Endodermal cell (in vitro differentiated cells): ENCODE data around the gene STPG1. TPM values are rescaled to one million over a fixed set of nuclear protein-coding genes. Genes with fewer than 3 reads are reported as not detected.

Source experiments
- DNase-seq: peaks from one replicate; pipeline ENCODE4 v3.0.0-alpha.2; 2017
- H3K27ac ChIP-seq: 2 replicates; pipeline ENCODE4 v1.5.1; 2013; ENCODE audit warnings: mild to moderate bottlenecking, low read depth, low read length, moderate library complexity
- H3K27me3 ChIP-seq: 2 replicates; pipeline ENCODE4 v1.6.1; 2013; ENCODE audit warnings: mild to moderate bottlenecking, low read length, moderate library complexity; ENCODE audit not compliant: insufficient read depth, control insufficient read depth, poor library complexity, severe bottlenecking
- H3K36me3 ChIP-seq: 2 replicates; pipeline ENCODE4 v1.7.0; 2013; ENCODE audit warnings: mild to moderate bottlenecking, low read length, moderate library complexity; ENCODE audit not compliant: control insufficient read depth, insufficient read depth
- H3K4me1 ChIP-seq: one replicate; pipeline ENCODE4 v1.7.0; 2013; ENCODE audit warnings: low read length; ENCODE audit not compliant: control insufficient read depth, insufficient read depth
- H3K4me3 ChIP-seq: 2 replicates; pipeline ENCODE4 v1.5.1; 2013; ENCODE audit warnings: mild to moderate bottlenecking, low read length, moderate library complexity
- H3K9ac ChIP-seq: 2 replicates; pipeline ENCODE4 v1.6.1; 2013; ENCODE audit warnings: mild to moderate bottlenecking, low read length, moderate library complexity; ENCODE audit not compliant: poor library complexity, severe bottlenecking; ENCODE audit errors: extremely low read depth
- H3K9me3 ChIP-seq: 2 replicates; pipeline ENCODE4 v1.6.1; 2013; ENCODE audit warnings: mild to moderate bottlenecking, low read length, moderate library complexity; ENCODE audit not compliant: control insufficient read depth
- H3K27ac Mint-ChIP-seq: 2 replicates; pipeline ENCODE4 v1.8.0; 2020; ENCODE audit warnings: mixed read lengths
- H3K27me3 Mint-ChIP-seq: 2 replicates; pipeline ENCODE4 v1.8.0; 2021; ENCODE audit warnings: mild to moderate bottlenecking, mixed read lengths; ENCODE audit not compliant: insufficient read depth
- H3K36me3 Mint-ChIP-seq: 2 replicates; pipeline ENCODE4 v1.8.0; 2020; ENCODE audit warnings: low read depth, mixed read lengths
- H3K4me1 Mint-ChIP-seq: 2 replicates; pipeline ENCODE4 v1.8.0; 2020; ENCODE audit warnings: mixed read lengths
- H3K4me3 Mint-ChIP-seq: 2 replicates; pipeline ENCODE4 v1.8.0; 2020; ENCODE audit warnings: mild to moderate bottlenecking, moderate library complexity, mixed read lengths
- H3K9me3 Mint-ChIP-seq: 2 replicates; pipeline ENCODE4 v1.8.0; 2020; ENCODE audit warnings: mild to moderate bottlenecking, mixed read lengths
- WGBS, 2 experiments: methylation state at CpG; one replicate each; pipeline versions ENCODE4 v1.1.5 to v1.1.7; 2013; ENCODE audit warnings: missing lambda C conversion rate in 2 of 2, mixed read lengths in 1 of 2; ENCODE audit not compliant: insufficient coverage in 1 of 2, insufficient read length in 1 of 2; 5-methylcytosine and 5-hydroxymethylcytosine counted together
- total RNA-seq, 2 donors: library from RNA; stranded (reverse); fragmentation: NEBNext Ultra II Directional in 1 of 2; extraction: Animal tissue kit (Norgen Biotek cat#: 25700) in 1 of 2; gene quantifications; 2 replicates in 1 of 2; 3 replicates in 1 of 2; pipeline ENCODE4 v1.2.1, GENCODE V29; 2021
- TF ChIP-seq, protein P1 (sequence below): fragments of 200-600 bp; sonication (generic); conservative IDR thresholded peaks from 2 replicates; pipeline ENCODE4 v1.5.0; 2021; ENCODE audit warnings: antibody characterized with exemption, mild to moderate bottlenecking

Gene STPG1
- total RNA-seq, 2 donors from 2014 or later, result 16.6 to 16.9 TPM

DNA sequence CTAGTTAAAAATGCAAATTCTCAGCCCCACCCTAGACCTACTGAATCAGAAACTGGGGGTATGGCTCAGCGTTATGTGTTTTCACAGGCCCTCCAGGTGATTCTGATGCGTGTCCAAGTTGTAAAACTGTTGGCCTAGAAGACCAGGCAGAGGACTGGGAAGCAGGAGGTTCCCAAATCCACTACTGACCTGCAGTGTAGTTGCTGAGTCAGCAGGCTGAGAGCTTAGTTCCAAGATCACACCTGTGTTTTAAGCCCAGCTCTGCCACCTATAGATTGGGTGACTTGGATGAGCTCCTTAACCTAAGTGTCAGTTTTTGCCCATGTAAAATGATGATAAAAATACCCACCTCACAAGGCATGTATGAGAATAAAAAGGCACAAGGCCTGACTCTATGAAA, 90.3 kb downstream of the STPG1 start:
- H3K4me1 ChIP-seq, result peaks cover 3% of the 10 kb centered on the region
- no peaks in the 10 kb centered on the region for H3K36me3 ChIP-seq
- TF ChIP-seq, protein P1, sequence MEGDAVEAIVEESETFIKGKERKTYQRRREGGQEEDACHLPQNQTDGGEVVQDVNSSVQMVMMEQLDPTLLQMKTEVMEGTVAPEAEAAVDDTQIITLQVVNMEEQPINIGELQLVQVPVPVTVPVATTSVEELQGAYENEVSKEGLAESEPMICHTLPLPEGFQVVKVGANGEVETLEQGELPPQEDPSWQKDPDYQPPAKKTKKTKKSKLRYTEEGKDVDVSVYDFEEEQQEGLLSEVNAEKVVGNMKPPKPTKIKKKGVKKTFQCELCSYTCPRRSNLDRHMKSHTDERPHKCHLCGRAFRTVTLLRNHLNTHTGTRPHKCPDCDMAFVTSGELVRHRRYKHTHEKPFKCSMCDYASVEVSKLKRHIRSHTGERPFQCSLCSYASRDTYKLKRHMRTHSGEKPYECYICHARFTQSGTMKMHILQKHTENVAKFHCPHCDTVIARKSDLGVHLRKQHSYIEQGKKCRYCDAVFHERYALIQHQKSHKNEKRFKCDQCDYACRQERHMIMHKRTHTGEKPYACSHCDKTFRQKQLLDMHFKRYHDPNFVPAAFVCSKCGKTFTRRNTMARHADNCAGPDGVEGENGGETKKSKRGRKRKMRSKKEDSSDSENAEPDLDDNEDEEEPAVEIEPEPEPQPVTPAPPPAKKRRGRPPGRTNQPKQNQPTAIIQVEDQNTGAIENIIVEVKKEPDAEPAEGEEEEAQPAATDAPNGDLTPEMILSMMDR, result no peak
- 81 to 100% methylated on average over 2 of the region's 2 CpGs for WGBS, 2 experiments
- Mint-ChIP-seq H3K4me1 (peaks cover 41% of the 10 kb centered on the region), H3K9me3 (no peaks in the 10 kb centered on the region), H3K4me3 (no peak overlapping the region), H3K27ac (no peak overlapping the region), H3K27me3 (peaks cover 45% of the 10 kb centered on the region), H3K36me3 (no peaks in the 10 kb centered on the region)
- peaks cover 44% of the 10 kb centered on the region for H3K27me3 ChIP-seq
- H3K9me3 ChIP-seq, result no peaks in the 10 kb centered on the region
- H3K4me3 ChIP-seq, result no peak overlapping the region
- H3K27ac ChIP-seq, result no peak overlapping the region
- H3K9ac ChIP-seq, result no peak overlapping the region
- DNase-seq, result no peak

DNA sequence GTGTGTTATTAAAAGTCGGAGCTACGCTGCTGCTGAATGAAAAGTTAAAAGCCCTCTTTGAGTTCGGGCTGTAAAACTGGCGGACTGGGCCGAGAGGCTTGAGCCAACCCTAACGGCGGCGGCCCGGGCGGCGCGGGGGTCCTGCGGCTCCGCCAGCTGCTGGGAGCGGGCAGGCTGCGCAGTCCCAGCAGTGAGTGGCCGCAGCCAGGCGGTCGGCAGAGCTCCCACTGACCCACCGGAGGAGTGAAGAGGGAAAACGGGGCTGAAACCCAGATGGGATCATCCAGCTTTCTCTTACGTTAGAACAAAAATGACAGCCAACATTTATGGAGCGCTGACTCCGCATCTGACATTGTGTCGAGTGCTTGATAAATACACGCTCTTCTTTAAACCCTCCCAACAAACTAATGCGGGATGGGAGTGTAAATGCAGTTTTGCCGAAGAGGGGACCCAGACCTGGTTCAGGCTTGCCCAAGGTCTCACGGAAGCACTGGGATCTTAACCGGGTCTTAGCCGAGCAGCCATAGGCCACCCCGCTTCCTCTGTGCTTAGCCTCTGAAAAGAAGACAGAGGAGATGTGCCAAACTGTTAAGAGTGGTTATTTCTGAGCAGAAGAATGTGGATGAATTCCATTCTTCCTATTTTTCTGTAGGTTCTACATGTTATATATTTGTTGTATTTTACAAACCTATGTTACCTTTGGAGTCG, 91.0 kb downstream of the STPG1 start:
- Mint-ChIP-seq H3K4me3 (peak overlapping the region; percentile 69), H3K27me3 (peaks cover 45% of the 10 kb centered on the region), H3K36me3 (no peaks in the 10 kb centered on the region), H3K9me3 (no peaks in the 10 kb centered on the region), H3K27ac (peak overlapping the region; percentile 86), H3K4me1 (peaks cover 46% of the 10 kb centered on the region)
- H3K9me3 ChIP-seq, result no peaks in the 10 kb centered on the region
- H3K27ac ChIP-seq, result no peak overlapping the region
- H3K9ac ChIP-seq, result no peak overlapping the region
- peak overlapping the region; percentile 67 for H3K4me3 ChIP-seq
- no peaks in the 10 kb centered on the region for H3K36me3 ChIP-seq
- no peak for DNase-seq
- H3K27me3 ChIP-seq, result peaks cover 44% of the 10 kb centered on the region
- peaks cover 3% of the 10 kb centered on the region for H3K4me1 ChIP-seq
- TF ChIP-seq, protein P1, result peak; percentile 2
- 24 to 28% methylated on average over 22 to 33 of the region's 33 CpGs for WGBS, 2 experiments

DNA sequence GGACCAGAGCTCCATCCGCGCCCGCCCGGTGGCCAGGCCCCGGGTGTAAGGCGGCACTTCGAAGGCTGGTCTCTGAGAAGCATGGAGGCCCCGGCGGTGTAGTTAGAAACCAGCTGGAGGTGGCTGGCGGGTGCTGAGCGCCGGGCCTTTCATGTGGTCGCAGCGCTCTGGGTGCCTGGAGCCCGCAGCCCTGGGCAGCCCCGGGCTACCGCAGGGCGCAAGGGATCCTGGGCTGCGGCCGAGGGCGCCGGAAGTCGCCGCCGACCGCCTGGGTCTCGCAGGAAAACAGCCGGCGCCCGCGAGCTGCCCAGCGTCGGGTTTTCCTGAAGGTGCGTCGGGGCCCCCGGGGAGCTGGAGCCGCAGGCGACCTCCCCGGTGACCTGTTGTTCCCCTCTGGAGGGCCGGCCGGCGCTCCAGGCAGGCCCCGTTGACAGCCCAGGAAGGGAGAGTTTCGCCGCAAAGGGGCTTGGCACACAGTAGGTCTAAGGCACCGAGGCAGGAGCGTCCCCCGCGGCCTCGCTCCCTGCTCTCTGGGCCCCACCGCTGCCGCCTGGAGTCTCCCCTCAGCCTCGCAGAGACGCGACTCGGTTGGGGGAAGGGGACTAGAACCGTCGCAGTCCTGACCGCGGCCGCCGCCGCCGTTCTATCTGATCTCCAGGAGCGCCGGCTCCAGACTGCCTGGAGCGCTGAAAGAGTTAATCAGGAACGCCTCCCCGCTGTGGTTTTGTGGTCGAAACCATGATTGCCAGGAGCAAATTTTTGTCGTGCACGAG, 91.7 kb downstream of the STPG1 start:
- H3K36me3 Mint-ChIP-seq, result no peaks in the 10 kb centered on the region
- peaks cover 46% of the 10 kb centered on the region for H3K4me1 Mint-ChIP-seq
- 19 to 21% methylated on average over 39 to 72 of the region's 72 CpGs for WGBS, 2 experiments
- Histone ChIP-seq H3K27ac (no peak overlapping the region), H3K9me3 (no peaks in the 10 kb centered on the region), H3K4me3 (peak overlapping the region; percentile 67), H3K27me3 (peaks cover 44% of the 10 kb centered on the region), H3K9ac (no peak overlapping the region), H3K4me1 (peaks cover 3% of the 10 kb centered on the region), H3K36me3 (no peaks in the 10 kb centered on the region)
- no peaks in the 10 kb centered on the region for H3K9me3 Mint-ChIP-seq
- H3K4me3 Mint-ChIP-seq, result peak overlapping the region; percentile 69
- DNase-seq, result peak; percentile 87
- H3K27me3 Mint-ChIP-seq, result peaks cover 42% of the 10 kb centered on the region
- H3K27ac Mint-ChIP-seq, result peak overlapping the region; percentile 86
- TF ChIP-seq, protein P1, result peak; percentile 5
